LNCAP (cell line): ENCODE results near the gene MYLK.
A peak's percentile ranks its signal among the peaks of the same experiment; 100 is the strongest.

Experiments used
- TF ChIP-seq, protein P1 (sequence below): fragments of 450-650 bp; IDR thresholded peaks from 2 replicates; pipeline ENCODE4 v1.5.1; 2017; ENCODE audit warnings: mild to moderate bottlenecking

MYLK gene

DNA sequence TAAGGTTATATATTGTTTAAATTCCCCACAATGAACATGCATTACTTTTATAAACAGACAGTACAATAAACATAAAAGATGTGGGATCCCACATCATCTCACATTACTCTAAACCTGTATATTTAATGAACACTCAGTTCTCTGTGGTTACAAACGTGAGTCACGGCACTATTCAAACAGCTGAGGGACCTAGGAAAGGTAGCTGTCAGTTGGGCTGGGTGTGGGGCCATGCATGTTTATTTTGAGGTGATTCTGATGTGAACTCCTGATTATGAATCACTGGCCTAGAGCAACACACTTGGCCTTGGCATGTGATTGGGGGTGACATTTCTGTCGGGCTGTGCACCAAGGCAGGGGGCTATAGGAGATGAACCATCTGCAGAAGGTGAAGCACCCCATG is 151.7 kb downstream of the MYLK start:
- TF ChIP-seq, protein P1, sequence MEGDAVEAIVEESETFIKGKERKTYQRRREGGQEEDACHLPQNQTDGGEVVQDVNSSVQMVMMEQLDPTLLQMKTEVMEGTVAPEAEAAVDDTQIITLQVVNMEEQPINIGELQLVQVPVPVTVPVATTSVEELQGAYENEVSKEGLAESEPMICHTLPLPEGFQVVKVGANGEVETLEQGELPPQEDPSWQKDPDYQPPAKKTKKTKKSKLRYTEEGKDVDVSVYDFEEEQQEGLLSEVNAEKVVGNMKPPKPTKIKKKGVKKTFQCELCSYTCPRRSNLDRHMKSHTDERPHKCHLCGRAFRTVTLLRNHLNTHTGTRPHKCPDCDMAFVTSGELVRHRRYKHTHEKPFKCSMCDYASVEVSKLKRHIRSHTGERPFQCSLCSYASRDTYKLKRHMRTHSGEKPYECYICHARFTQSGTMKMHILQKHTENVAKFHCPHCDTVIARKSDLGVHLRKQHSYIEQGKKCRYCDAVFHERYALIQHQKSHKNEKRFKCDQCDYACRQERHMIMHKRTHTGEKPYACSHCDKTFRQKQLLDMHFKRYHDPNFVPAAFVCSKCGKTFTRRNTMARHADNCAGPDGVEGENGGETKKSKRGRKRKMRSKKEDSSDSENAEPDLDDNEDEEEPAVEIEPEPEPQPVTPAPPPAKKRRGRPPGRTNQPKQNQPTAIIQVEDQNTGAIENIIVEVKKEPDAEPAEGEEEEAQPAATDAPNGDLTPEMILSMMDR, result no peak

DNA sequence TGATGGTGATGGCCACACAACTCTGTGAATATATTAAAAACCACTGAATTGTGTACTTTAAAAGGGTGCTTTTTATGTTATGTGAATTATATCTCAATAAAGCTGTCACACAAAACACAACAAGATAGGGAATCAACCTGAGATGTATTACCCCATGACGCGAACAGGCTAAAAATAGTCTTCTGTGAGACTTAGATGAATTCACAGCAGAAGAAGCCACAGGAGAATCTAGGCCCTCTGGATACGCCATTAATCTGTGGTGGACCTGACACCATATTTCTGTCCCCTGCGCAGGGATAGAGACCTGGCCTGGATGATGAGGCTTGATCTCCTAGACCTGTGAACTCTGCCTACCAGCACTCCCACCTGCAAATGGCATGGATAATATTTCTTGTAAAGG is 153.3 kb downstream of the MYLK start:
- TF ChIP-seq, protein P1, result no peak

DNA sequence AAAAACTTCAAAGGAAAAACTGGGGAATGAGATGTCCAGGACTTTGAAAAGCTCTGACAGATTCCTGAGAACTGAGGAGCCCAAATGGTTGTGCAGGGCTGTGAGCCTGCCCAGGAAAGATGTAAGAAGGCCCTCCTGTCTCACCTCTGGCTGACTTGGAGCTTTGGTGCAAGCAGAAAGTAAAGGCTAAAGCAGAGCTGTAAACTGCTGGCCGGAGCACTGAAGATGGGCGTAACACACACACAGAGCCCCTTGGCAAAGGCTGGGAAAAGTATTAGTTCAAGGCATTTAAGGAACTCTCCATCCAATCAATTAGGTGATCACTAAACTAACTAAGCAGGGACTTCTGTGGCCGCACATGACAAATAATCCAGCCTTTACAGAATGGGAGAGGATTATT is 155.1 kb downstream of the MYLK start:
- TF ChIP-seq, protein P1, result no peak

DNA sequence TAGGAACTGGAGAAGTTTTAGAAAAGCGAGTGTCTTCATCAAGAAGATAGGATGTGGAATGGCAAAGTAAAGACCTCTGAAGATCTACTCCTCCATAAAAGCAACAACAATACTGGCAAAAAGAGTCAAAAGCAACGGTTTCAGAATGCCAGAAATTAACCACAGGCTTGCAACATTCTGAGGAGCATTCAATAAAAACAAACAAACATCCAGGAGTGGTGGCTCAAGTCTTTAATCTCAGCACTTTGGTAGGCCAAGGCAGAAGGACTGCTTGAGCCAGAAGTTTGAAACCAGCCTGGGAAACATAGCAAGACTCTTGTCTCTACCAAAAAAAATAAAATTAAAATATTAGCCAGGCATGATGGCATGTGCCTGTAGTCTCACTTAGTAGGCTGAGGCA is 156.1 kb downstream of the MYLK start:
- TF ChIP-seq, protein P1, result no peak

DNA sequence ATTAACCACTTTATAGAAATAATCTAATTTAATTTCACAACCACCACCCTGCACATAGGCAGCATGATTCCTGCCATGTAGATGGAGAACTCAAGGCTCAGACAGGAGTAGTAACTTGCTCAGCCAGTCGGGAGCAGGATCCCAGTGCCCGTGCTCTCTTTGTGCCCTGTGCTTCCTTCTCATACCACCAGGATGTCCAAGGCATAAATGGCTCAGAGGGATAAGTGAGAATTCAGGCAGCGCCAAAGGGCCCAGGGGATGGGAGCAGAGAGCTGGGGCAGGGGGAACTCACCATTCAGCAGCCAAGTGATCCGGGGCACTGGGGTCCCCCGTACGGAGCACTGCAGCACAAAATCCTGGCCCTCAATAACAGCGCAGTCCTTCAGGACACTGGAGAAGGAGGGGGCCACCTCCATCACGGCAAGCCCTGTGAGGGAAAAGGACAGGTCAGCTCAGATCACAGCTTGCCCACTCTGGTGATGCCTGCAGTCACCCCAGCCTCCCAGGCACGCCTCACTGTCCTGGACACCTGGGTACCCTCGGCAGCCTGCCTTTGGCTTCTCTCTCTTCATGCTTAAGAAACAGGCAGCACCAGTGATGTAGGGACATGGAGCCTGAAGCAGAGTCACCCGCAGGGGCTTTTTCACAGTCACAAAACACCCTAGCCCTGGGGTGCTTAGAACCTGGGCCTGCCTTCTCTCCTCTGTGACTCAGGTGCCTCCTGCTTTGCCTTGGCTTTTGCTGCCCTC is 158.3 kb downstream of the MYLK start:
- TF ChIP-seq, protein P1, result no peak

DNA sequence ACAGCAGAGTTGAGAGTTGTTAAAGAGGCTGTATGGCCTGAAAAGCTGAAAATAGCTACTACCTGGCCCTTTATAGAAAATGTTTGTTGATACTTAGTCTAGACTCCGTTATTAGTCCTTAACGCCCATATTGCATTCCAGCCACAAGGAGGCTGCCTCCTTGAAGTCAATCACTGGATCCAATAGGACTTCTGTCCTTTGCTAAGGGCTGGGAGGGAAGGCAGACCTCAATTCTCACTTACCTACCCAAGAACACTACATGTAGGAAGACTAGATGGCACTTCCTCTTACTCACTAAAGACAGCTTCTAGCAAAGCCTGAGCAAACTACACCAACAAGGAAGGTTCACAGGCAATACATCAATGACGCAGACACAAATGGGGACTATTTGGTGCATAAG is 159.8 kb downstream of the MYLK start:
- TF ChIP-seq, protein P1, result no peak

DNA sequence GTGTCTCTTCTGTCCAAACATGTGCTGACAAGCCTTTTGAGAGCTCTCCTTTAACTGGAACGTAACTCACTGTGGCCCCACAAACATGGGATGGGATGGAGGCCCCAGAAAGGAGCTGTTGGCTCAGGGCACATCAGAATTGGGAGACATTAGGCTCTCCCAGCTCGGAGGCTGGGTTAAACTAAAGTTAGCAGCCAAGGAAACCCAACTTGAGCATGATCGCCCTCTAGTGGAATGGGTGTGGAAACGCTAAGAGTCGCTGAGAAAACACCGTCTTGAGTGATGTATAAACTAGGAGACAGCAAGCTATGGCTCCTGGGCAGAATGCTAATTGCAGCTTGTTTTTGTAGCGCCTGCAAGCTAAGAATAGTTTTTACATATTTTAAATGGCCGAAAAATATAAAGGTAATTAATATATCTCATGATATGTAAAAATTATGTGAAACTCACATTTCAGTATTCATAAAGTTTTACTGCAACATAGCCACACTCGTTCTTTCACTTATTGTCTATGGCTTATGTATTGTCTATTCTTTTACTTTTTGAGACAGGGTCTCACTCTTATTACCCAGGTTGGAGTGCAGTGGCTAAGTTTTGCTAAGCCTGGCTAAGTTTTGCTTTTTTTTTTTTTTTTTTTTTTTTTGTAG is 160.5 kb downstream of the MYLK start:
- TF ChIP-seq, protein P1, result peak; percentile 79
